Heart left ventricle (tissue), 16 donors: Measurements from ENCODE around the gene ZRANB1. TPM values are rescaled to one million over a fixed set of nuclear protein-coding genes. Genes with fewer than 3 reads are reported as not detected.
A peak's percentile ranks its signal among the peaks of the same experiment; 100 is the strongest.

Experiments used
- ATAC-seq, 4 donors: fragments of 200-7000 bp; cut with Tn5 transposase; one replicate each; pipeline ENCODE4 v1.9.1; 2020 to 2022; ENCODE audit warnings: moderate library complexity in 4 of 4, mild to moderate bottlenecking in 3 of 4, moderate number of reproducible peaks in 1 of 4
- DNase-seq, 5 donors: peaks; one replicate each; pipeline ENCODE4 v3.0.0-alpha.2; 2020
- H3K27ac ChIP-seq, 12 donors: fragments of 200-600 bp; sonication (generic) in 4 of 12; one replicate each; pipeline versions ENCODE4 v1.5.0 to v1.8.0; 2016 to 2022; ENCODE audit warnings: mild to moderate bottlenecking in 2 of 12
- H3K27me3 ChIP-seq, 9 donors: fragments of 200-600 bp; sonication (generic) in 2 of 9; one replicate each; pipeline versions ENCODE4 v1.5.1 to v1.8.0; 2016 to 2022; ENCODE audit warnings: mild to moderate bottlenecking in 3 of 9
- H3K36me3 ChIP-seq, 9 donors: fragments of 200-600 bp; sonication (generic) in 2 of 9; one replicate each; pipeline versions ENCODE4 v1.5.0 to v1.8.0; 2018 to 2022; ENCODE audit warnings: mild to moderate bottlenecking in 2 of 9
- H3K4me1 ChIP-seq, 12 donors: fragments of 200-600 bp; sonication (generic) in 4 of 12; one replicate each; pipeline versions ENCODE4 v1.5.0 to v1.8.0; 2016 to 2022; ENCODE audit warnings: mild to moderate bottlenecking in 3 of 12
- H3K4me3 ChIP-seq, 12 donors: fragments of 200-600 bp; sonication (generic) in 4 of 12; one replicate each; pipeline versions ENCODE4 v1.5.0 to v1.8.0; 2017 to 2022; ENCODE audit warnings: mild to moderate bottlenecking in 9 of 12, moderate library complexity in 4 of 12
- H3K9me3 ChIP-seq, 12 donors: fragments of 200-600 bp; sonication (generic) in 4 of 12; one replicate each; pipeline versions ENCODE4 v1.5.0 to v1.8.0; 2016 to 2022; ENCODE audit warnings: mild to moderate bottlenecking in 1 of 12
- CTCF ChIP-seq, 12 donors: fragments of 200-600 bp; sonication (generic) in 4 of 12; IDR thresholded peaks; one replicate each; pipeline versions ENCODE4 v1.5.0 to v1.8.0; 2018 to 2022; ENCODE audit warnings: antibody characterized with exemption in 12 of 12, mild to moderate bottlenecking in 5 of 12
- POLR2A ChIP-seq, 2 donors: fragments of 450-650 bp; IDR thresholded peaks; one replicate each; pipeline ENCODE4 v1.6.1; 2017; ENCODE audit warnings: antibody characterized with exemption in 2 of 2, mild to moderate bottlenecking in 2 of 2, moderate library complexity in 2 of 2
- WGBS, 4 donors: extraction: QIAGEN DNeasy Blood & Tissue Kit in 2 of 4; methylation state at CpG; one replicate each; pipeline versions ENCODE4 v1.1.5 to v1.1.7; 2013 to 2018; 5-methylcytosine and 5-hydroxymethylcytosine counted together
- intact Hi-C, 10 donors: fragments of 100-400 bp; cut with DNase I; formaldehyde crosslinking; loops; one replicate each; pipeline versions ENCODE4 v1.11.1 to v1.14.2; 2022
- polyA plus RNA-seq, 2 donors: library from polyadenylated mRNA; stranded (reverse); fragments of 200-250 nt; gene quantifications; one replicate each; pipeline ENCODE4 v1.2.3, GENCODE V29; 2013
- total RNA-seq, 9 donors: library from RNA; depleted of rRNA in 2 of 9; stranded (reverse); fragments of >200 nt in 2 of 9; fragmentation: NEBNext Ultra II Directional in 3 of 9; extraction: Animal tissue kit (Norgen Biotek cat#: 25700) in 3 of 9; gene quantifications; one replicate each; pipeline versions ENCODE4 v1.1.0 to v1.2.4, GENCODE V29; 2016 to 2023
- donor health status: ischemic (EF 13 %, LVEDD 7.1; RV severe dilation, severe dysfunction).
- donor health status: healthy with polysubstance abuse.
- donor health status: DM: no; HTN: yes; CAD: no.
- donor health status: DM: no; HTN: no; CAD: no.
- donor health status: ischemic (EF 25% LVEDD 6.9; RV normal size, moderate dysfunction).
- donor health status: ischemic (EF 25% LVEDD 5.7; RV mildly dilated, moderate dysfunction).
- donor health status: healthy.
- donor health status: DM: yes; HTN: yes; CAD: no.
- donor health status: ischemic (EF 35%, LVEDD 5.7; RV mildly dilated, moderate dysfunction).
- donor health status: nonischemic (EF 11% LVEDD 7.7; RV severe dilation, severe dysfunction).
- donor health status: DM: yes; HTN: yes; CAD: no.
- donor health status: PGD.
- donor health status: ischemic (EF 29% LVEDD 5.4; RV normal size, mild dysfunction).
- donor health status: nonischemic (EF 23%, LVEDD 6.1; RV moderate dilation, normal function).

ZRANB1 gene
- total and polyA plus RNA-seq, 11 donors = 11.4 to 31.3 (median 25.6) TPM

GRCh38 chr10:124993736-124994451, 52.0 kb downstream of the ZRANB1 start:
- peaks cover 0 to 99% (median 91%) of the 10 kb centered on the region in 9 donors for H3K36me3 ChIP-seq
- DNase-seq (no peak), ATAC-seq (no peak)
- H3K27me3 ChIP-seq = no peaks in the 10 kb centered on the region
- TF ChIP-seq CTCF (IDR thresholded peaks at IDR 0.05) = no peak
- TF ChIP-seq POLR2A (IDR thresholded peaks at IDR 0.05) = no peak
- intact Hi-C loops = loop anchor here in 9 of 10 donors (2.0 to 10.0 kb wide), 10 partner anchors 53 to 351 kb away; no protein-coding TSS in a partner anchor
- no peaks in the 10 kb centered on the region for H3K9me3 ChIP-seq
- 83 to 92% (median 88%) methylated on average over 19 to 21 of the region's 21 CpGs for WGBS, 4 donors
- no peak overlapping the region for H3K4me3 ChIP-seq
- H3K4me1 ChIP-seq = peaks cover 0 to 30% (median 12%) of the 10 kb centered on the region in 12 donors
- H3K27ac ChIP-seq = no peak overlapping the region

GRCh38 chr10:124994573-124995473, 52.9 kb downstream of the ZRANB1 start:
- Histone ChIP-seq H3K9me3 (no peaks in the 10 kb centered on the region), H3K27me3 (no peaks in the 10 kb centered on the region), H3K36me3 (peaks cover 0 to 96% (median 84%) of the 10 kb centered on the region in 9 donors), H3K4me3 (no peak overlapping the region), H3K27ac (peak overlapping the region in 1 of 12 donors; percentile 15), H3K4me1 (peaks cover 0 to 34% (median 20%) of the 10 kb centered on the region in 12 donors)
- WGBS, 4 donors = 77 to 84% (median 83%) methylated on average over 19 to 31 of the region's 31 CpGs
- intact Hi-C loops = loop anchor here in 8 of 10 donors (5.0 to 10.0 kb wide), 8 partner anchors 52 to 350 kb away; no protein-coding TSS in a partner anchor
- no peak for TF ChIP-seq POLR2A (IDR thresholded peaks at IDR 0.05)
- no peak for ATAC-seq
- no peak for DNase-seq

GRCh38 chr10:124995605-124996004, 53.7 kb downstream of the ZRANB1 start:
- no peak overlapping the region for H3K4me3 ChIP-seq
- peaks cover 0 to 94% (median 77%) of the 10 kb centered on the region in 9 donors for H3K36me3 ChIP-seq
- peak overlapping the region in 1 of 12 donors; percentile 15 for H3K27ac ChIP-seq
- DNase-seq = no peak
- no peak for ATAC-seq
- no peaks in the 10 kb centered on the region for H3K9me3 ChIP-seq
- WGBS, 4 donors = 86 to 98% (median 91%) methylated on average over 11 of the region's 11 CpGs
- peaks cover 0 to 38% (median 26%) of the 10 kb centered on the region in 12 donors for H3K4me1 ChIP-seq
- no peak for TF ChIP-seq POLR2A (IDR thresholded peaks at IDR 0.05)
- TF ChIP-seq CTCF (IDR thresholded peaks at IDR 0.05) = no peak
- intact Hi-C loops = loop anchor here in 7 of 10 donors (5.0 to 10.0 kb wide), 5 partner anchors 59 to 349 kb away; no protein-coding TSS in a partner anchor
- H3K27me3 ChIP-seq = no peaks in the 10 kb centered on the region

- H3K27me3 ChIP-seq = no peaks in the 10 kb centered on the region
- peaks cover 0 to 45% (median 33%) of the 10 kb centered on the region in 12 donors for H3K4me1 ChIP-seq
- H3K36me3 ChIP-seq = peaks cover 0 to 90% (median 70%) of the 10 kb centered on the region in 9 donors
- intact Hi-C loops = loop anchor here in 7 of 10 donors (5.0 to 10.0 kb wide), 5 partner anchors 59 to 349 kb away; no protein-coding TSS in a partner anchor
- DNase-seq = no peak
- ATAC-seq = no peak
- no peak overlapping the region for H3K4me3 ChIP-seq
- TF ChIP-seq CTCF (IDR thresholded peaks at IDR 0.05) = no peak
- TF ChIP-seq POLR2A (IDR thresholded peaks at IDR 0.05) = no peak
- H3K27ac ChIP-seq = no peak overlapping the region
- no peaks in the 10 kb centered on the region for H3K9me3 ChIP-seq
- WGBS, 4 donors = 88 to 92% (median 90%) methylated on average over 23 to 24 of the region's 24 CpGs
Observed at GRCh38 chr10:124996127-124996853, 54.4 kb downstream of the ZRANB1 start.
